ENCODE measurements around the gene MRPL10. TPM values are rescaled to one million over a fixed set of nuclear protein-coding genes. Genes with fewer than 3 reads are reported as not detected.

Gene MRPL10
- total RNA-seq, 2 experiments from 2014 or later, result 49.0 to 51.4 TPM

GRCh38 chr17:47781397-47781796 is 49.9 kb downstream of the MRPL10 start:
- Histone ChIP-seq H3K27ac (ENCODE audit: low read depth in 1 of 2, low read length in 2 of 2) (no peak overlapping the region), H3K36me3 (ENCODE audit: insufficient read depth, low read length) (no peaks in the 10 kb centered on the region), H3K4me3 (ENCODE audit: low read length) (no peak overlapping the region), H3K9me3 (ENCODE audit: control insufficient read depth in 1 of 2, insufficient read depth in 1 of 2, low read length in 2 of 2) (peaks cover 0 to 7% of the 10 kb centered on the region in 2 experiments), H3K4me1 (ENCODE audit: insufficient read depth, low read length) (peaks cover 4% of the 10 kb centered on the region), H3K27me3 (ENCODE audit: control insufficient read depth in 1 of 2, insufficient read depth in 2 of 2, low read length in 2 of 2) (peaks cover 11 to 16% of the 10 kb centered on the region in 2 experiments)
- CTCF ChIA-PET, result no interaction called here
- DNase-seq (no peak), ATAC-seq (ENCODE audit: poor library complexity) (no peak)
- Mint-ChIP-seq H3K4me3 (no peak overlapping the region), H3K36me3 (ENCODE audit: low read depth) (no peaks in the 10 kb centered on the region), H3K9me3 (no peaks in the 10 kb centered on the region), H3K4me1 (ENCODE audit: low read depth) (peaks cover 4% of the 10 kb centered on the region), H3K27me3 (peaks cover 73% of the 10 kb centered on the region), H3K27ac (no peak overlapping the region)
- intact Hi-C loops (cut with DNase I, micrococcal nuclease), result loop anchor here in 1 of 2 experiments (5.0 kb wide), 1 partner anchor 44 kb away; no protein-coding TSS in a partner anchor
- TF ChIP-seq CTCF (IDR thresholded peaks at IDR 0.05), result no peak
- POLR2A ChIA-PET, result interaction anchor here (0.6 kb wide), 1 partner anchor 100 kb away, joined by 3 read pairs; no protein-coding TSS in a partner anchor

GRCh38 chr17:47778184-47778635 is 53.1 kb downstream of the MRPL10 start:
- H3K27me3 Mint-ChIP-seq, result peaks cover 80% of the 10 kb centered on the region
- H3K4me3 Mint-ChIP-seq, result no peak overlapping the region
- CTCF ChIA-PET, result interaction anchor here (1.3 kb wide), 1 partner anchor 112 kb away, joined by 3 read pairs; no protein-coding TSS in a partner anchor

More at GRCh38 chr17:47778184-47778635, 53.1 kb downstream of the MRPL10 start:
- Mint-ChIP-seq H3K9me3 (no peaks in the 10 kb centered on the region), H3K27ac (no peak overlapping the region), H3K4me1 (ENCODE audit: low read depth) (peaks cover 4% of the 10 kb centered on the region), H3K36me3 (ENCODE audit: low read depth) (no peaks in the 10 kb centered on the region)
- Histone ChIP-seq H3K36me3 (ENCODE audit: insufficient read depth, low read length) (no peaks in the 10 kb centered on the region), H3K9me3 (ENCODE audit: control insufficient read depth in 1 of 2, insufficient read depth in 1 of 2, low read length in 2 of 2) (peaks cover 0 to 7% of the 10 kb centered on the region in 2 experiments), H3K4me1 (ENCODE audit: insufficient read depth, low read length) (peaks cover 4% of the 10 kb centered on the region), H3K4me3 (ENCODE audit: low read length) (no peak overlapping the region), H3K27me3 (ENCODE audit: control insufficient read depth in 1 of 2, insufficient read depth in 2 of 2, low read length in 2 of 2) (peaks cover 19 to 28% of the 10 kb centered on the region in 2 experiments), H3K27ac (ENCODE audit: low read depth in 1 of 2, low read length in 2 of 2) (no peak overlapping the region)
- TF ChIP-seq CTCF (IDR thresholded peaks at IDR 0.05), result no peak
- intact Hi-C loops (cut with DNase I, micrococcal nuclease), result loop anchor here in 1 of 2 experiments (5.0 kb wide), 1 partner anchor 839 kb away; the partner anchor contains the start of gene HOXB8
- no peak for ATAC-seq (ENCODE audit: poor library complexity)
- POLR2A ChIA-PET, result no interaction called here
- no peak for DNase-seq
